ENCODE results near the gene MAEA. TPM values are rescaled to one million over a fixed set of nuclear protein-coding genes. Genes with fewer than 3 reads are reported as not detected.

MAEA gene
- total and polyA plus RNA-seq, 2 of the 8 experiments (the other 6 are each of a cell fraction or from before 2014, with no cell fraction given), result 75.8 to 133 TPM

DNA sequence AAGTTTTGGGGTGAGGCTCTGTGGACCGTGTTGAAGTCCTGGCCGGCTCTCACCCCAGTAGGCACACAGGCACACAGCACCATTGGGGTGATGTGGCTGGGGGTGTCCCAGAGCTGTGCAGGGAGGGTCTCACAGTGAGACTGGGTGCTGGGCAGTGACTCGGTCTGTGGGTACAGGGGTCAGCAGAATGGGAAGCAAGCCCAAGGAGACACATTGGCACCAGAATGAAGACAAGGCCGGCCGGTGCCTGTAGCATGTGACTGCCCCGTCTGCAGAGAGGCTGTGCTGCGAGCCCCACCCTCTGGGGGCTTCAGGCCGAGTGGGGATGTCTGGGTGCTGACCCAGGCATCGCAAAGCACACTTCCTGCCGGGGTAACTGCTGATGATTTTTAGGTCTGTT, 5.2 kb downstream of the MAEA start:
- no peak for DNase-seq (ENCODE audit: low read depth in 1 of 2, low spot score in 2 of 2)

More for the DNA sequence above, 5.2 kb downstream of the MAEA start:
- Histone ChIP-seq H3K27ac (ENCODE audit: low read depth, low read length) (no peak overlapping the region), H4K5ac (ENCODE audit: insufficient read length, low read depth, low read length) (no peak overlapping the region), H3K4me3 (ENCODE audit: extremely low read depth in 1 of 4, insufficient read depth in 2 of 4, low read depth in 3 of 4, low read length in 4 of 4) (no peak overlapping the region), H4K91ac (replicated peaks; ENCODE audit: insufficient read length, low read length) (no peak overlapping the region), H2BK120ac (replicated peaks; ENCODE audit: low read depth, low read length) (no peak overlapping the region), H4K8ac (ENCODE audit: extremely low read depth, insufficient read depth, low read length) (no peak overlapping the region), H3K36me3 (ENCODE audit: control insufficient read depth in 2 of 4, insufficient read depth in 4 of 4, low read length in 3 of 4) (peaks cover 0 to 19% (median 2%) of the 10 kb centered on the region in 4 experiments; a peak in 5 of 8 replicates), H3K9me3 (ENCODE audit: insufficient read depth in 2 of 2, low read depth in 1 of 2, low read length in 1 of 2) (no peaks in the 10 kb centered on the region), H2AFZ (ENCODE audit: low read length) (no peak overlapping the region), H3K23ac (ENCODE audit: insufficient read length) (no peak overlapping the region), H3K23me2 (ENCODE audit: low read depth, low read length) (peaks cover 6% of the 10 kb centered on the region; the same call in 1 of the 2 replicates), H2BK15ac (ENCODE audit: low read length) (no peak overlapping the region), H3K18ac (ENCODE audit: extremely low read depth, low read length) (no peak overlapping the region), H2BK12ac (ENCODE audit: low read depth, low read length) (no peak overlapping the region), H3K27me3 (replicated peaks in 1 of 4; ENCODE audit: control insufficient read depth in 3 of 4, extremely low read depth in 1 of 4, insufficient read depth in 3 of 4, low read length in 3 of 4) (no peaks in the 10 kb centered on the region), H3K79me2 (ENCODE audit: control insufficient read depth in 1 of 2, insufficient read depth in 2 of 2, low read length in 2 of 2) (peaks cover 41 to 96% of the 10 kb centered on the region in 2 experiments), H3K14ac (ENCODE audit: insufficient read length) (no peak overlapping the region), H3K4ac (replicated peaks; ENCODE audit: insufficient read length, low read depth, low read length) (no peak overlapping the region), H2AK5ac (ENCODE audit: low read depth, low read length) (no peak overlapping the region), H3K56ac (replicated peaks; ENCODE audit: insufficient read length, low read depth, low read length) (no peak overlapping the region), H3K4me2 (ENCODE audit: insufficient read depth in 1 of 2, low read depth in 2 of 2, low read length in 2 of 2) (0 out of 4 replicates have a peak overlapping the region, but pooled peaks of 1 of the 2 experiments have one; percentile 20), H3K4me1 (replicated peaks in 1 of 4; ENCODE audit: control insufficient read depth in 3 of 4, insufficient read depth in 4 of 4, low read length in 3 of 4) (peaks cover 6 to 30% (median 18%) of the 10 kb centered on the region in 4 experiments), H3K79me1 (ENCODE audit: low read depth, low read length) (peaks cover 32% of the 10 kb centered on the region), H2BK20ac (ENCODE audit: low read length) (no peak overlapping the region), H2BK5ac (ENCODE audit: low read depth, low read length) (peak overlapping the region; percentile 48; the same call in 1 of the 2 replicates), H4K20me1 (replicated peaks in 1 of 2; ENCODE audit: control insufficient read depth in 1 of 2, insufficient read depth in 2 of 2, low read length in 2 of 2) (peaks cover 40 to 44% of the 10 kb centered on the region in 2 experiments), H3K9ac (replicated peaks in 1 of 4; ENCODE audit: extremely low read depth in 1 of 4, low read depth in 3 of 4, low read length in 3 of 4) (no peak overlapping the region)
- WGBS, 2 experiments (ENCODE audit: extremely low coverage in 1 of 2, insufficient coverage in 1 of 2, insufficient read length in 1 of 2, insufficient replicate concordance in 2 of 2, low coverage in 1 of 2, low lambda C conversion rate in 2 of 2, missing lambda C conversion rate in 1 of 2), result 86% methylated on average over 9 of the region's 10 CpGs; no CpG with 5 or more reads in 1 of the 2 experiments
- TF ChIP-seq POU5F1 (IDR thresholded peaks at IDR 0.05; ENCODE audit: low read depth, low read length) (no peak), NRF1 (IDR thresholded peaks at IDR 0.05; ENCODE audit: low read depth, low read length) (no peak), POLR2AphosphoS5 (IDR thresholded peaks at IDR 0.05; ENCODE audit: low read depth, low read length) (0 out of 2 replicates have a peak, but pooled peaks have one; percentile 24), NANOG (IDR thresholded peaks at IDR 0.05; ENCODE audit: insufficient read depth, low read depth, low read length, poor library complexity, severe bottlenecking) (no peak)
- ChIA-PET POLR2A (ENCODE audit: partially characterized antibody) (interaction anchor here (1.4 to 1.6 kb wide), 3 partner anchors 9 to 51 kb away, joined by 4 to 5 read pairs (median 4); partner anchors contain the start of gene UVSSA), CTCF (ENCODE audit: partially characterized antibody) (interaction anchor here (0.5 to 1.0 kb wide), 3 partner anchors 56 to 695 kb away, joined by 3 read pairs; no protein-coding TSS in a partner anchor)
- FAIRE-seq, result no peak

All from H1 (cell line).